OCI-LY3 (cell line): ENCODE data around the gene NFIB.

Experiments
- CTCF ChIP-seq: fragments of 200-600, 300-600 bp; sonication (generic); IDR thresholded peaks from 2 replicates; pipeline ENCODE4 v1.5.1; 2014; ENCODE audit warnings: antibody characterized with exemption, low read length, low read depth
- EZH2phosphoT487 ChIP-seq: fragments of 200-600 bp; shearing (Covaris generic); IDR thresholded peaks from 2 replicates; pipeline ENCODE4 v1.6.1; 2018; ENCODE audit warnings: antibody characterized with exemption, mixed run types, low read depth

GRCh38 chr9:14131356-14132088 is 182.4 kb downstream of the NFIB start:
- TF ChIP-seq CTCF (no peak), EZH2phosphoT487 (no peak)
